Bone marrow (tissue), 2 donors: ENCODE results near the gene SLC16A10.
"Not testable (repeated sequence)": the region's sequence is repeated elsewhere in the genome, so short reads cannot be mapped to it uniquely, and the experiment has no call there.

Experiments
- DNase-seq, 2 donors: peaks; one replicate each; lab custom pipeline; 2025; lab: John Stamatoyannopoulos, UW

SLC16A10 gene

DNA sequence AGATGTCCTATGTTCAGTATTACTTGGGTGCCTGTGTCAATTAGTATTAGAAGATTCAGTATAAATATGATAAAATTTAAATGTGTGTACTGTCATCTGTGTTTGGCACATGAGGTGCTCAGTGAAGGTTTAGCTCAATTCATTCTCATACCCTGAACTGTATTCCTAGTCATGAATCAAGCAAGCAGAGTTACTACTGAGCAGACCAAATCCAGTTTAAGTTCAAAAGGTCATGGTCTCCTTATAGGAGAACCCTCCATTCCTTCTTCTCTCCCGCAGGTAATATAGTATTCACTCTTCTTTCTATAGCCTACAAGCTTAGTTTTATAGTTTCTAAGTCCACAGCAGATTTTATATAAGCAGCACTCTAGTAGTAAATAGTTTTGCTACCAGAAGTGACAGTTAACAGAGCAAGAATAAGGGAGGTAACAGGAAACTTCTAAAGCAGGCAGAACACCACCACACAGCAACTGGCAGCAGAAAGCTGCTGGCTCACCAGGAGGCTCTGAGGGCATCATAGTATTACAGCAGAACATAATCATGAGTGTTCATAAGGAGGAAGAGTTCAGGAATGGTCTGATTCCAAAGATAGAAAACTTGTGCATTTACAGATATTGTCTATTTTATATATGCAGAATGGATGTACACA lies 133.2 kb downstream of the SLC16A10 start:
- DNase-seq: peak in 1 of 2 donors; percentile 27

DNA sequence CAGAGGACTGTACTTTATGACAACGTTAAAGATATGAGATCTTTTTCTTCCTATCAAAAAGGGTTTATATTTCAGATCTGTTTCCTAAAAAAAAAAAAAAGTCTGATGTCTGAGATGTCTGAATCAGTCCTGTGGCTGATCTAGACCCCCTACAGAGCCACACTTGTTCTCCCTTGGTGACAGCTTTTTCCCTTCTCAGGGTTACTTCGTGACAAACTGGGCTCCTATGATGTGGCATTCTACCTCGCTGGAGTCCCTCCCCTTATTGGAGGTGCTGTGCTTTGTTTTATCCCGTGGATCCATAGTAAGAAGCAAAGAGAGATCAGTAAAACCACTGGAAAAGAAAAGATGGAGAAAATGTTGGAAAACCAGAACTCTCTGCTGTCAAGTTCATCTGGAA lies 134.5 kb downstream of the SLC16A10 start:
- DNase-seq: no peak

DNA sequence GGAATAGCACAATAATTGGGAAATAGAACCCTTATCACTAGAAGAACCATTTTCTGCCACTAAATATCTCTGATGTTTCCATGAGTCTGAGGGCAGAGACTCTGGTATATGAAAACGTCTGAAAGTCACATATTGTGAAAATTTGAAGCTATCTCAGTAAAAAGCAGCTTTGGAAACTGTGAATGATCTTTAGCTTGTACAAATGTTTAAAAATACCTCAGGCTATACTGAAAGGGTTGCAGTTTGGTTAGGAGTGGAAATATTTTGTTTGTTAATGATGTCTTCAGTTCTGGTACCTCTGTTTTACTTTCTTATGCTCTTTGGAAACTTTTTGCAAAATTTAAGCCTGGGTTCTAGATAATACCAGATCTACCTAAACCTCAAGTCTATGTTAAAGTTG lies 135.0 kb downstream of the SLC16A10 start:
- no peak for DNase-seq

DNA sequence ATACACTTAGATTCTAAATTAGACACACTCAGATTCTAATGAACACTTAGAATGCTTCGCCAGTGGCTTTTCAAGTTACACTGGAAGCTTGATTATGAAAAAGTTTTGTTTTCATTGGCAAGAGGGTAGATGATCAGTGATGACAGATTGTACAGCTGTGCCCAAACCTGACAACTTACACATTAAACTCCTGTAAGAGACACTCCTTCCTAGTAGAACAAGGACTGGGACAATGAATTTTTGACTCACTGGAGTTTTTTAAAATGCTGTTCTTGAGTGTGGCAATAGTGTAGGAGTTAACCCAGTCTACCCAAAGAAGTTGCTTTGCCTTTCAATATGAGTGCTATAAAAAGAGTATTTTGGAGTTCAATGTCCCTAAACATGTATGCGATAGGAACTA lies 140.8 kb downstream of the SLC16A10 start:
- no peak for DNase-seq

DNA sequence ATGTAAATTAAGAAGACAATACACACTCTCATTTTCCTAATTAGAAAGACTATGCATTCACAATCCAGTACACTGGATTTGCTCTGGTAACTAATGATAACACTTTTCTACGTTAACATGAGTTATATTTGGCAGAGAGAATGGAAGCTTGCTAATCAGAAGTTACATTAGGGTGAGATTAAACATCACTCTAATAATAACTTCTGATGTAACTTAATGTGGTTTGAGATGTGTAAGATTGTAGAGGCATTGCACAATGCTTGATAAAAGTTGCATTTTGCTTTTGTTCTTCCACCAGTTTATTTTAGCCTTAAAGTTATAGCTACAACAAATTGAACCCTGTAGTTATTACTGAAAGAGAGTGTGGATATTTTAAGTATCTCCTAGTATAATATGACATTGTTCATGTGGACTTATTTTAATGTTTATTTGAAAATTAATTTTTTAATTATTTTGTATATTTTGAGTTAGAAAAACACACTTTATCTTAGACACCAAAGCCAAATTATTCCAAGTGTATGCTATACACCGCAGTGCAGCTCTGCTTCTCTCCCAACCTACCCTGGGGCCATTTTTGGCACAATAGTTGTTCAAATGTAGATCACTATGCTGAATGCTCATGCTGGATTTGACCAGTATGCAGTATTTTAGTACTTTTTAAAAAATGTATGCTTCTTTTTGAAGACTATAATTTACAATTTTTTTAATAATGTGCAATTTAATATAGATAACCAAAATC lies 143.2 kb downstream of the SLC16A10 start:
- DNase-seq: no peak

DNA sequence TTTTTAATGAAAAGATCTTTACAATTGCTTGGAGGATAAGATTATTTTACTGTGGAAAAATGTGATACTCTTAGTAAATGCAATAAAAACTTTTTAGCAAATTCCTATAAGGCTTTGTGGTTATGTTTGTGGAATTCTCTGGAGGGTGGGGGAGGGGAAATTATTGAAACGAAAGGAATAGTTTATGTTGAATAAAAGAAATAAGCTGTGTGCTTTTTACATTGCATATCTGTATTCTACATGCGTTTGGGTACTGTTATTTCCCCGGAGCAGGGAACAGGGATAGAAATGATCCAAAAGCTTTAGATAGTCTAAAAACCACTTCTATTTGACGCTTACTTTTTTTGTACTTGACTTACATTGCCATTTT lies 143.8 kb downstream of the SLC16A10 start:
- DNase-seq: no peak

DNA sequence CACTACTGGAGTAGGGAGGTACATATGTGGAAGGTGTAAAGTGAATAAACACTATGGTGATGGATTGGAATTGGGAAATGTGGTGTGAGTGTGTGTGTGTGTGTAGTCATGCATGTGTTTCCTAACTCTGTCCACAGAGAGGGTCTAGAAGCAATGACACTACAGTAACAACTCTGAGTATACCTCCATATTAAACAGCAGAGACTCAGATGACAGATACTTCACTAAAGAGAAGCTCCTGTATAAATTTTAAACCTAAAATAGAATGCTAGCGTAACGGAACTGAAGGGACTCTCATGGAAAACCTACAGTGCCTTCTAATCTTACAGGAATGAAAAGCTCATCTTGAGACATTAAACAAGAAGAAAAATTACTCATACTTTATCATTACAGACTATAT lies 150.5 kb downstream of the SLC16A10 start:
- DNase-seq: no peak

DNA sequence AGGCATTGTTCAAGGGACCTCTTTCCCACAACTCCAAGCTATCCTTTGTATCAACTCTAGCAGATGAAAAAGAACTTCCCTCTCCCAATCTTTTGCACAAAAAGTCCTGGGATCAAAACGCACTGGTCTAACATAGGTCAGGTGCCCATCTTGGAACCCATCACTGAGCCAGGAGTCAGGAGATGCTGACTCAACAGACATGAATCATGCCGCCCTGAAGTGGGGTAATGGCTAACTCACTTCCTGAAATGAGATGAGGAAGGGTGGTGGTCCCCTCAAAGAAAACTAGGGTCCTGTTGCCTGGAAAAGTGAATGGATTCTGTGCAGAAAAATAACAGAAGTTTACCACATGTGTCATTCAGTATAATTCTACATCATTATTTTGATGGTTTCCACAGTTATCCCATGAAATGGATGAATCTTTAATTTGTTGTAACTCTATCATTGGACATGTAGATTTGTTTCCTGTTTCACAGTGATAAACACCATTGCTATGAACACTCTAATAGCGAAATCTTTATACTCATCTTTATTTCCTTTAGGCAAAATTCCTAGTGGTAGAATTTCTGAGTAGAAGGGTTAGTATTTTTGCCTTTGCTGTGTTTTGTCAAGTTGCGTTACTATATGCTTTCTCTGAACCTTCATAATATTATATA lies 151.3 kb downstream of the SLC16A10 start:
- peak in 1 of 2 donors; percentile 11 for DNase-seq

DNA sequence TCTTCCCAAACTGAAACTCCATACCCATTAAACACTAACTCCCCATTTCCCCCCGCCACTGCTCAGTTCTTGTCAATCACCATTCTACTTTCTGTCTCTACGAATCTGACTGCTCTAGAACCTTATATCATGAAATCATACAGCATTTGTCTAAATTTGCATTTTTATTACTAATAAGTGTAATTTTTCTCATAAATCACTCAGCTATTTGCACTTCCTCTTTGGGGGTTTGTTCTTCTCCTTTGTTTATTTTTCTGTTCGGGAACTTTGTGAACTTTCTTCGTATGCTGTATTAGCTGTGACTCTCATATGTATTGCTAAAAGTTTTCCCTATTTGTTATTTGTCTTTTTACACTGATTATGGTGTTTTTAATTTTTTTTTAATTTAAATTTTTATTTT lies 152.2 kb downstream of the SLC16A10 start:
- DNase-seq: no peak

DNA sequence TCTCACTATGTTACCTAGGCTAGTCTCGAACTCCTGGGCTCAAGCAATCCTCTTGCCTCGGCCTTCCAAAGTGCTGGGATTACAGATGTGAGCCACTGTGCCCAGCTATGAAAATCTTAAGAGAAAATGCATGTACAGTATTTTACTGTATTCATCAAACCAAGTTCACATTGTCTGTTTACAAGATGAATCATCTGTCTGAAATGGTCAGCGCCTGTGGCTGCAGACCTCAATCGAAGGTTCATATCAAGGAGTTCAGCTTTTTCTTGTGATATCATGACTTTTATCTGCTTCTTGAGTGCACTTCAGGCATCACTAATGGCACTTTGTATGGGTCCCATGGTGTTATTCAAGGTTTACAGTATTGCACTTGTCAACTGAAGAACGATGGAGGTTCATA lies 155.1 kb downstream of the SLC16A10 start:
- DNase-seq: no peak

DNA sequence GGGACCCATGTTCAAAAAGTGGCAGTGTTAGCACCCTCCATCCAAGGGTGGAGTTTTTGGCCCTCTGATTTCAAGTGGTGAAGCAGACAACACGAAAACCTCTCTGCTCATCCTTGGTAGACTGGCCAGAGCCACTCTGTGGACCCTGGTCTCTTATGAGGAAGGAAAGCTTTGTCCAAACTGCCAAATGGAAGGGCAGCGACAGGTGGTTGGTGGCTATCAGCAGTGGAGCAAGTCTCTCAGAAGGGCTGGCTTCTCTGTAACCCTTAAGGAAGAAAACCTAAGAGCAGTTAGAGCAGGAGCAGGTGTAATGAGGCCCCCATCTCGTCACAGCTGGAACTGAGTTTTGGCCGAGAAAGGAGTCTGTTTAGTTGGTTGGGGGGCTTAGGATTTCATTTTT lies 155.8 kb downstream of the SLC16A10 start:
- no peak for DNase-seq

DNA sequence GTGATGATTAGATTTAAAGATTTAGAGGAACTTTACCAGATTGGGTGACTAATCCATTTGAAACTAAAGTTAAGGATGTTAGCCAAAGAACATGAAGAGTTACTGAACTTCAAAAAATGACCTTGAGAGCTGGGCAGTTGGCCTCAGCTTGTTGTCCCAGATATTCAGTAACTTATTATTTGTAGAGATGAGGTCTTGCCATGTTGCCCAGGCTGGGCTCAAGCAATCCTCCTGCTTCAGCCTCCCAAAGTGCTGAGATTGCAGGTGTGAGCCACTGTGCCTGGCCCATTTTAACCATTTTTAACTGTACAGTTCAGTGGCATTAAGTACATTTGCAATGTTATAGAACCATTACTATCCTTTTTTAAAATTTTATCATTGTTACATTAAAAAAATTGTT lies 161.5 kb downstream of the SLC16A10 start:
- no peak for DNase-seq

DNA sequence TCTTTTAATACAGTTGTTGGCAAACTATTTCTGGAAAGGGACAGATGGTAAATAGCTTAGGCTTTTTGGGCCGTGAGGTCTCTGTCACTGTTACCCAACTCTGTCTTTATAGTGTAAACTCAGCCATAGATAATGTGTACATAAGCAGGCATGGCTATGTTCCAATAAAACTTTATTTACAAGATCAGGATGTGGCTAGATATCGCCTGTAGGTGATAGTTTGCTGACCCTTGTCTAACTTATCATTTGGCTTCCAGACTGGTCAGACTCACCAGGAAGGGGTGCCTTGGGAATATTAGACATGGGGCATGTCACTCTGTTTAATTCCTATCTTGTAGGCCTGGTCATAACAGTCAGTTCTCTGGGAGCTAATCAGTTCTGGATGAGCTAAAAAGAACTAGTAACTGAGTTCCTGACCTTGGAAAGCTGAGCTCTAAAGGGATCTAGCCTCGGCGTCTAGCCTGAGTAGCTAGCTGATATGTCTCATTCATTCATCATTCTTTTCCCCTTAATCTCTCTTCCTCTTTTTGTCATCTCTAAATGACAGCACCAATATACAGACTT lies 163.6 kb downstream of the SLC16A10 start:
- DNase-seq: no peak

DNA sequence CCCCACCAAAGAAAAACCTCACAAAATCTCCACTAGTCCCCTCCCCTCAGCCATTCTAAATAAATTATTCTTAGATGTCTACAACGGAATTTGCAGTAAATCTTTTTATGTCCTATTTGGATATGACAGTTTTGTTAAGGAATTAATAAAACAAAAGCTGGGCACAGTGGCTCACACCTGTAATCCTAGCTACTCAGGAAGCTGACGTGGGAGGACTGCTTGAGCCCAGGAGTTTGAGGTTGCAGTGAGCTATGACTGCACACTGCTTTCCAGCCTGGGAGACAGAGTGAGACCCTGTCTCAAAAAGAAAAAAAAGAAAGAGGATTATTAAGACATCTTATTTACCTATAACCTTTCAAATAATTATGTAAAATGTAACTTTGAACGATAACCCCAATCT lies 165.4 kb downstream of the SLC16A10 start:
- DNase-seq: no peak

DNA sequence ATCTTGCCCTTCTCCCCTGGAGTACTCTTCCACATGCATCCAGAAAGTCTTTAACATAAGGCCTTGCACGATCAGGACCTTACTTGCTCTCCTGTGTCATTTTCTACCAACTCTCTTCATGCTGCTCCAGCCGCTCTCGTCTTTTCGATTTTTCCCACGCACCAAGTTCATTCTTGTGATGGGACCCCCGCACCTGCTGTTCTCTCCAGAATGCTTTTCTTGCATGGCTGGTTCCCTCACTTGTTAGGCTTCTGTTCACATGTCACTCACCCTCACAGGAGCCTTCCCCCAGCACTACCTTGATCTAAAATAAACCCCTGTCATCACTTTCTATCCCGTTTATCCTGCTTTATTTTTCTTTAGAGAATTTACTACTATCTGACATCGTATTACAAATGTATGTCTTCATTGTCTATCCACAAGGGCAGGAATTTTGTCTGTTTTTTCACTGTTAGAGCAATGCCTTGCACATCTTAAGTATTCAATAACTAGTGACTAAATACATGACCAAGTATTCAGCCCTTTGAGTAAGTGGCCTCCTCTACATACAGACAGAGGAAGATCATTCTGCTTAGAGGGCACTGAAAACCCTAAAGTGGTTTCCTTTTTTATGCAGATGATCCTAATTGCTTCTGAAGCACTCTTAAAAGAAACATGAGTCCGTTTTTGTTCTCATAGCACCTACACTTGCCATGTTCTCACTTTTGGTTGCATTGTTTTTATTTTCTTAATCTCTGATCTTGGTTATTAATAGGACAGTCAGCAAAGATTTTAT lies 166.9 kb downstream of the SLC16A10 start:
- no peak for DNase-seq

DNA sequence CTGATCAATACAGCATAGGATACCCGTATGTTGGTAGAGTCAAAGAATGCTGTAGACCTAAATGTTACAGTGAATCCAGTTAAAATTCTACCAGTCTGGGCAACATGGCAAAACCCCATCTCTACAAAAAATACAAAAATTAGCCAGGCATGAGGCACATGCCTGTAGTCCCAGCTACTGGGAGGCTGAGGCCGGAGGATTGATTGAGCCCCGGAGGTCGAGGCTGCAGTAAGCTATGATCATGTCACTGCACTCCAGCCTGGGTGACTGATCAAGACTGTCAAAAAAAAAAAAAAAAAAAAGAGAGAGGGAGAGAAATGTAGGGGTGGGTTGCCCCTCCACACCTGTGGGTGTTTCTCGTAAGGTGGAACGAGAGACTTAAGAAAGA lies 167.5 kb downstream of the SLC16A10 start:
- no peak for DNase-seq

DNA sequence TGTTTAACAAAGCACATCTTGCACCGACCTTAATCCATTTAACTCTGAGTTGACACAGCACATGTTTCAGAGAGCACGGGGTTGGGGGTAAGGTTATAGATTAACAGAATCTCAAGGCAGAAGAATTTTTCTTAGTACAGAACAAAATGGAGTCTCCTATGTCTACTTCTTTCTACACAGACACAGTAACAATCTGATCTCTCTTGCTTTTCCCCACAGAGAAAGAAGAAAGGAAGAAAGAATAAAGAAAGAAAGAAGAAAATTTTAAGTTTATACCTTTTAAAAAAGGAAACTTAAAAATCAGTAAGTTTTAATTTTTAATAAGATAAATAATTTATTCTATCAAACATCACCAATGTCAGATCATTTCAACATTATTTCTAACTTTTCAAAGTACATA lies 168.5 kb downstream of the SLC16A10 start:
- not testable (repeated sequence) for DNase-seq

DNA sequence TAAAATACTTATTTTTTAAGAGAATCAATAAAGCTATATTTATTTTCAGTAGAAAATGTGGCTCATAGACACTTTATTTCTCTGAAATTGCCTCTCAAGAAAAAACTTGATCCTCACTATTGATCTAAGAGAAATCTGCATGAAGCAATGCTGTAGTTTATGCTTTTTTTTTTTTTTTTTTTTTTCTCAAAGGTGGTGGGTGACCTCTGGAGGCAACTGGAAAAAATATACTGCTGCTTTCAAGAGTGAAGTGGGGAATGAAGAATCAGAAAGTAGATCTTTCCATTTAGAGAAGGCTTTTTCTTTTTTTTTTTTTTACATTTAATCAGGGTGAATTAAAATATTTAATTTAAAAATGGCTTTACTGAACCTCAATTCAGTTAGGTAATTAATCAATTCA lies 169.3 kb downstream of the SLC16A10 start:
- no peak for DNase-seq

DNA sequence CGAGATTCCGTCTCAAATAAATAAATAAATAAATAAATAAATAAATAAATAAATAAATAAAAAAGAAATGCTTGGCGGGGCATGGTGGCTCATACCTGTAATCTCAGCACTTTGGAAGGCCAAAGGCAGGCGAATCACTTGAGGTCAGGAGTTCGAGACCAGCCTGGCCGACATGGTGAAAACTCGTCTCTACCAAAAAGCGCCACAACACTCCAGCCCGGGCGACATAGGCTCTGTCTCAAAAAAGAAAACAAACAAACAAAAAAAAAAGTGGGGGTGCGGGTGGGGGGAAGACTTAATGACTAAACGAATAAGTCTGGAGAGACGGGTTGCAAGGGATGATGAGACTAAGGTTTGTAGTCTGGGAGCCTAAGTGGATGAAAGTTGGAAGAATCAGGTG lies 170.7 kb downstream of the SLC16A10 start:
- no peak for DNase-seq

DNA sequence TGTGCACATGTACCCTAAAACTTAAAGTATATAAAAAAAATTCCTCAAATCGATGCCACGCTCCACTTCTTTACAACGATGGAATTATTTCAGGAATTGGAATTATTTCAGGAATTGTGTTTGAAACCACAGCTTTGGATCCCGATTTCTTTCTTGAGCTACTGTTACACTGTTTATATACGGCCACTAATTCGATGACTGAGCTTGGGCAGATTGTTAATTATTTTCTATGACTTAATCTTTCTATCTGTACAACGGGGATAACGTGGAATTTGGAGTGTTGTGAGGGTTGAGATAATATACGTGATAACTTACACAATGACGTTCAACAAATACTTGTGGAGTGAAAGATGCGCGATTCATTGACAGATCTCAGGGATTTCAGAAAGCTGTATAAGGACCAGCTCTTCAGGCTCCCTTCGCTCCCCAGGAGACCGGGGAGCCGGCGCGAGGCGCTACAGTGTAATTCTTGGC lies 171.3 kb downstream of the SLC16A10 start:
- DNase-seq: no peak

DNA sequence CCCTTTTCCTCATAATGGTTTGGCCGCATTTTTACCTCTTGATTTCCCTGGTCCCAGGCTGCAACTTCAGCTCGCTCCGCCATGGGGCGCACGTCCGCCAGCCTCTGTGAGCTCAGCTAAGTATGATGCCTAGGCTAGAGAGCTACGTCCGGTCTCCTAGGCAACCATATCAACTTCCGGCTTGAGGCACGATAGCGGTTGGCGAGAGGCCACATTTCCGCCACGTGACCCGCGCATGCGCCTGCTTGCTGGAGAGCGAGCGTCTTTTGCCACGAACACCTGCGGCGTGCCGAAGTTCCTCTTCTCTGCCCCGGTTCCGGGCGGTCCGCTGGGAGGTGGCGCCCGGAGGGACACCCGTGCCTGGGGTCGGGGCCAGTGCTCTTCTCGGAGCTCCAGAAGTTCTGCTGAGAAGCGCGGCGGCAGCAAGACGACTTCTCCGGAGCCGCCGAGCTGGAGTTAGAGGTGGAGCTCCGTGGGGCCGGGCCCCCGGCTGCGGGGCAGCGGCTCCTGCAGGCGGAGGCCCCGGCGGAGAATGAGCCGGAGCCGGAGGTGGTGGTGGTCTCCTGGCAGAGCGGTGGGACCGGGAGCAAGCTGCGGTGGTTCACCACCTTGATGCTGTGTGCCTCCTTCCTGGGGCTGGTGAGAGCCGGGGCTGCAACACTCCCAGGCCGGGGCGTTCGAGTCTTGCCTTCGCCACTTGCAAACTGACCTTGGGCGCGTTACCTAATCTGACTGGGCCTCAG lies 172.0 kb downstream of the SLC16A10 start:
- DNase-seq: peak; percentile 94 to 98
